Activated naive CD4-positive, alpha-beta T cell treated with anti-CD3 and anti-CD28 coated beads, Interleukin-2, amount 50 U/mL, for 24 hours (primary cell): ENCODE results near the gene ZMYM4.
A peak's percentile ranks its signal among the peaks of the same experiment; 100 is the strongest.

Experiments used
- H3K27ac Mint-ChIP-seq: one replicate; pipeline ENCODE4 v1.8.0; 2021; ENCODE audit warnings: mild to moderate bottlenecking, mixed read lengths
- H3K27me3 Mint-ChIP-seq: one replicate; pipeline ENCODE4 v1.8.0; 2021; ENCODE audit warnings: mixed read lengths
- H3K36me3 Mint-ChIP-seq: one replicate; pipeline ENCODE4 v1.8.0; 2021; ENCODE audit warnings: mixed read lengths
- H3K4me1 Mint-ChIP-seq: one replicate; pipeline ENCODE4 v1.8.0; 2021; ENCODE audit warnings: mixed read lengths
- H3K4me3 Mint-ChIP-seq: one replicate; pipeline ENCODE4 v1.8.0; 2021; ENCODE audit warnings: mild to moderate bottlenecking, mixed read lengths
- H3K9me3 Mint-ChIP-seq: one replicate; pipeline ENCODE4 v1.8.0; 2021; ENCODE audit warnings: mixed read lengths

Gene ZMYM4

GRCh38 chr1:35394386-35394785, 125.9 kb downstream of the ZMYM4 start:
- Mint-ChIP-seq H3K4me3 (no peak overlapping the region), H3K4me1 (peaks cover 5% of the 10 kb centered on the region), H3K9me3 (no peaks in the 10 kb centered on the region), H3K27me3 (no peaks in the 10 kb centered on the region), H3K27ac (no peak overlapping the region), H3K36me3 (peaks cover 19% of the 10 kb centered on the region)

- Mint-ChIP-seq H3K36me3 (peaks cover 31% of the 10 kb centered on the region), H3K4me3 (no peak overlapping the region), H3K9me3 (no peaks in the 10 kb centered on the region), H3K27ac (no peak overlapping the region), H3K27me3 (no peaks in the 10 kb centered on the region), H3K4me1 (peaks cover 5% of the 10 kb centered on the region)
Observed at GRCh38 chr1:35398739-35399138, 130.2 kb downstream of the ZMYM4 start.

GRCh38 chr1:35401049-35401448, 132.5 kb downstream of the ZMYM4 start:
- Mint-ChIP-seq H3K27me3 (no peaks in the 10 kb centered on the region), H3K36me3 (peaks cover 28% of the 10 kb centered on the region), H3K27ac (no peak overlapping the region)

GRCh38 chr1:35406103-35406502, 137.6 kb downstream of the ZMYM4 start:
- Mint-ChIP-seq H3K4me3 (no peak overlapping the region), H3K27ac (no peak overlapping the region), H3K36me3 (peaks cover 31% of the 10 kb centered on the region), H3K4me1 (no peaks in the 10 kb centered on the region), H3K9me3 (no peaks in the 10 kb centered on the region), H3K27me3 (no peaks in the 10 kb centered on the region)

More at GRCh38 chr1:35401049-35401448, 132.5 kb downstream of the ZMYM4 start:
- Mint-ChIP-seq H3K9me3 (no peaks in the 10 kb centered on the region), H3K4me1 (peaks cover 5% of the 10 kb centered on the region), H3K4me3 (no peak overlapping the region)

GRCh38 chr1:35407743-35408142, 139.2 kb downstream of the ZMYM4 start:
- Mint-ChIP-seq H3K27ac (no peak overlapping the region), H3K9me3 (no peaks in the 10 kb centered on the region), H3K36me3 (peaks cover 25% of the 10 kb centered on the region), H3K4me3 (no peak overlapping the region), H3K4me1 (no peaks in the 10 kb centered on the region), H3K27me3 (no peaks in the 10 kb centered on the region)

- no peaks in the 10 kb centered on the region for H3K4me1 Mint-ChIP-seq
- H3K27ac Mint-ChIP-seq: no peak overlapping the region
- H3K9me3 Mint-ChIP-seq: no peaks in the 10 kb centered on the region
- H3K4me3 Mint-ChIP-seq: no peak overlapping the region
- peaks cover 26% of the 10 kb centered on the region for H3K36me3 Mint-ChIP-seq
- H3K27me3 Mint-ChIP-seq: no peaks in the 10 kb centered on the region
Observed at GRCh38 chr1:35408925-35409324, 140.4 kb downstream of the ZMYM4 start.

DNA sequence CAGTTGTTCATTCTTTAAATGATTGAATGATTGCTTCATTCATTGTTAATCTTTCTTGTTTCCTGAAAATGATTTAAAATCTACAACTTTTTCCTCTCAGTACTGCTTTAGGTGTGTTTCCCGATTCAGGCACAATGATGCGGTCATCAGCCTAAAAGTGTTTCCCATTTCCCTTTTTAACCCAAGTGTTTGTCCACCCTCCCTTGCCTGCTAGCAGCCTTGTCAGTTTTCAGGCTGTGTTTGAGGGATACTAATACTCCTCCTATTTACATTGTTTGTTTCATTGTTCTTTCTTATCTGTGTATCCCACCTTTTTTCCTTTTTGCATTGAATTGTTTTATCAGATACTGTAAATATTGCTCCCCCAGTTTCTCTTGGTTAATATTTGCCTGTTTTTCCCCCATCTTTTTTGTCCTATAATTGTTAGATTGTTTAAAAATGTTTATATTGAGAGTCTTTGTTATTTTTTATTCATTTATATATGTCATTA, 157.6 kb downstream of the ZMYM4 start:
- H3K4me1 Mint-ChIP-seq: peaks cover 3% of the 10 kb centered on the region
- H3K36me3 Mint-ChIP-seq: peaks cover 11% of the 10 kb centered on the region
- H3K27ac Mint-ChIP-seq: no peak overlapping the region
- H3K27me3 Mint-ChIP-seq: no peaks in the 10 kb centered on the region
- no peak overlapping the region for H3K4me3 Mint-ChIP-seq
- H3K9me3 Mint-ChIP-seq: no peaks in the 10 kb centered on the region

DNA sequence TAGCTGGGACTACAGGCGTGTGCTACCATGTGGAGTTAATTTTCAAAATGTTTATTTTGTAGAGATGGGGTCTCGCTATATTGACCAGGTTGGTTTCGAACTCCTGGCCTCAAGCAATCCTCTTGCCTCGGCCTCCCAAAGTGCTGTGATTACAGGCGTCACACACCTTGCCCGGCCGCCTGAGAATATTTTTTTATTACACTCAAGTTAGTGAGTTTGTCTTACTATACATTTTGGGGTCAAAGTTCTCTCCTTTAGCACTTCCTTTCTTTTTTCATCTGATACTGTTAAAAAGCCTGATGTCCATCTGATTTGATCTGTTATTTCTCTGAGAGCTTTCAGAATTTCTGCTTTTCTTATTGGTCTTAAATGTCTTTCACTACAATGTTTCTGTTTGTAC, 159.9 kb downstream of the ZMYM4 start:
- Mint-ChIP-seq H3K4me1 (peaks cover 6% of the 10 kb centered on the region), H3K9me3 (no peaks in the 10 kb centered on the region), H3K27me3 (no peaks in the 10 kb centered on the region), H3K36me3 (peaks cover 11% of the 10 kb centered on the region), H3K4me3 (no peak overlapping the region), H3K27ac (peak overlapping the region; percentile 48)

- Mint-ChIP-seq H3K4me3 (no peak overlapping the region), H3K27ac (no peak overlapping the region), H3K27me3 (no peaks in the 10 kb centered on the region), H3K36me3 (peaks cover 12% of the 10 kb centered on the region), H3K9me3 (no peaks in the 10 kb centered on the region), H3K4me1 (peaks cover 6% of the 10 kb centered on the region)
Observed at GRCh38 chr1:35430762-35431161, 162.3 kb downstream of the ZMYM4 start.

DNA sequence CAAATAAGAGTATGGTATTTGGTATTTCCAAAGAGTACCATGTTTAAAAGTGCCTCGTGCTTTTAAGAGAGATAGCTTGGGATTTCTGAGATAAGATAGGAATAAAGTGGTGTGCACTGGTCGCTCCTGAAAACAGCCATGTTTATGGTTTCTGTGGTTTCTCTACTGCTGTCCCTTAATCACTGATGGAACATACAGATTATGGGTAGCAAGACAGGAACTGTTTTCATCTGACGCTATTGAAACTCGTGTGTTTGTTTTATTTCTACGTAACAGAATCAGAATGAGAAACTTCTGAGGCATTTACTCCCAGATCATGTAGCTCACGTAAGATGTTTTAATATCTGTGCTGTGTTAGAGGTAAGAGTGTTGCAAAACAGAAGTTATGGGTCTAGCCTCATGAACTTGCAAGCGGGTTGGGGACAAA, 162.7 kb downstream of the ZMYM4 start:
- no peak overlapping the region for H3K27ac Mint-ChIP-seq
- no peak overlapping the region for H3K4me3 Mint-ChIP-seq
- peaks cover 6% of the 10 kb centered on the region for H3K4me1 Mint-ChIP-seq

DNA sequence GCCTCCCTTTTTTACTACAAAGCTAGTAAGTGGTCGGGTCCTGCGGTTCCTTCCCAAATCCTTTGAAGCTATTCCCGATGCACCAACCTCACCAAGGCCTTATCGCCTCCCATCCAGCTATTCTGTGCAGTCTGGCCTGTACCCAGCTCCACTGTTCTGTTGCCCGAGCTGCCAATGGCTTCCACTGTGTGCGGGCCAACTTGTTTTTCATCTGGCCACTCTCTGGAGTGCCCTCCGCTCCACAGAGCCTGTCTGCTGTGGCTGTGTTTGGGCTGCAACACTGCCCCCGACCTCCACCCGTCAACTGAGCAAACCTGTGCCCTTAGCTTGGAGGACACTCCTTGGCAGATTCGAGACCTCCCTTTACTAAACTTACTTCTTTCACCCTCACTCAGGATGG, 163.7 kb downstream of the ZMYM4 start:
- Mint-ChIP-seq H3K27me3 (no peaks in the 10 kb centered on the region), H3K4me1 (peaks cover 6% of the 10 kb centered on the region), H3K27ac (no peak overlapping the region), H3K9me3 (no peaks in the 10 kb centered on the region), H3K36me3 (peaks cover 10% of the 10 kb centered on the region), H3K4me3 (no peak overlapping the region)

More for the DNA sequence above, 162.7 kb downstream of the ZMYM4 start:
- Mint-ChIP-seq H3K27me3 (no peaks in the 10 kb centered on the region), H3K36me3 (peaks cover 10% of the 10 kb centered on the region), H3K9me3 (no peaks in the 10 kb centered on the region)

- Mint-ChIP-seq H3K36me3 (peaks cover 11% of the 10 kb centered on the region), H3K9me3 (no peaks in the 10 kb centered on the region)
Observed at GRCh38 chr1:35433714-35434113, 165.2 kb downstream of the ZMYM4 start.

DNA sequence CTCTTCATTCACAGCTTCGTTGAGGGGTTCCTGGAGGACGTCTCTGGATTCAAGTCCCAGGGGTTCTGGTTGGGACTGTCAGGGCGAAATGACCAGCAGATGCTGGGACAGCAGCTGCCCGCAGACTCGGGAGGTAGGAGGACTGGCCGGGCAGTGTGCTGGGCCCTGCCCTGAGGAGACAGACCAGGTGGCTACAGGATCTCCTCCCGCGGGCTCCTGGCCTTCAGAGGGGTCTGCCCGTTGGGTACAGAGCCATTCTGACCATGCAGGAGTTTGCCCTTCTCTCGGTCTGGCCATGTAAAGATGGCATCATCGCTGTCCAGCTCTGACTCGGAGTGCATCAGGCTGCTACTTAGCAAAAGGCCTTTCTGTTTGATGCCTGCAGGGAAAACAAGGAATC, 166.2 kb downstream of the ZMYM4 start:
- Mint-ChIP-seq H3K4me1 (peaks cover 4% of the 10 kb centered on the region), H3K9me3 (no peaks in the 10 kb centered on the region), H3K4me3 (no peak overlapping the region), H3K36me3 (peaks cover 13% of the 10 kb centered on the region), H3K27me3 (no peaks in the 10 kb centered on the region), H3K27ac (no peak overlapping the region)

More at GRCh38 chr1:35433714-35434113, 165.2 kb downstream of the ZMYM4 start:
- H3K27ac Mint-ChIP-seq: no peak overlapping the region
- H3K4me3 Mint-ChIP-seq: no peak overlapping the region
- no peaks in the 10 kb centered on the region for H3K27me3 Mint-ChIP-seq
- H3K4me1 Mint-ChIP-seq: peaks cover 6% of the 10 kb centered on the region

DNA sequence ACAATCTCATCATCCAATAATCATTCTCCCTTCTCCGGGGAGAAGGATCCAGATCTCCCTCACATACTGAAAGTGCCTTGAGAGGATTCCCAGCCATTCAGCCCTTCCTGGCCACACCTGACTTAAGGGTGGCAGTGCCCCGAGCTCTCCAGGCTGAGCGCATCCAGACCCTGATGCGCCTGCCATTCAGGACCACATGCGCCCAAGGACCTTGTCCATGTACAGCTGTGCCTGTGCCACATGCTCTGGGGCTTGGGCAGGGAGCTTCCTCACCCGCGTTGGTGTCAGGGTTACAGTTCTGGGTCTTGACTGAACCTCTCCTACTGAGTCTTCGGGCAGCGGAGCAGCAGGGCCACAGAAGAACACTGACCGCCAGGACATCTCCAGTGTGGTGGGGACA, 167.6 kb downstream of the ZMYM4 start:
- Mint-ChIP-seq H3K4me1 (peaks cover 4% of the 10 kb centered on the region), H3K4me3 (no peak overlapping the region), H3K27ac (no peak overlapping the region), H3K36me3 (peaks cover 10% of the 10 kb centered on the region), H3K9me3 (no peaks in the 10 kb centered on the region), H3K27me3 (no peaks in the 10 kb centered on the region)

GRCh38 chr1:35437200-35437599, 168.7 kb downstream of the ZMYM4 start:
- Mint-ChIP-seq H3K27ac (peak overlapping the region; percentile 25), H3K27me3 (no peaks in the 10 kb centered on the region), H3K4me3 (no peak overlapping the region), H3K4me1 (peaks cover 9% of the 10 kb centered on the region), H3K36me3 (peaks cover 10% of the 10 kb centered on the region), H3K9me3 (no peaks in the 10 kb centered on the region)

DNA sequence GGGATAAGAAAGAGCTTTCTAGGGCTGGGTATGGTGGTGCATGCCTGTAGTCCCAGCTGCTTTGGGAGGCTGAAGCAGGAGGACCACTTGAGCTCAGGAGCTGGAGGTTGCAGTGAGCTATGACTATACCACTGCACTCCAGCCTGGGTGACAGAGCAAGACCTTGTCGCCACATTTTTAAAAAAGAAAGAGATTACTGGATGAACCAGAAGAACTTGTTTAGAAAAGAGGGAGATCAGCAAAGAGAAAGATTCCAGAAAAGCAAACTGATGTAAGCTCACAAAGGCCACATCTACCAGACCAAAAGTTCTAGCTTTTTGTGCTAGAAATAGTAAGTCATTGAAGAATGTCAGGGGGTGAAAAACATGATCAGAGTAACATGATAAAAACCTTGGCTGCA, 171.1 kb downstream of the ZMYM4 start:
- Mint-ChIP-seq H3K4me3 (no peak overlapping the region), H3K27ac (no peak overlapping the region), H3K27me3 (no peaks in the 10 kb centered on the region), H3K36me3 (peaks cover 5% of the 10 kb centered on the region), H3K4me1 (peaks cover 24% of the 10 kb centered on the region), H3K9me3 (no peaks in the 10 kb centered on the region)

- Mint-ChIP-seq H3K27me3 (no peaks in the 10 kb centered on the region), H3K9me3 (no peaks in the 10 kb centered on the region), H3K27ac (no peak overlapping the region), H3K4me1 (peaks cover 24% of the 10 kb centered on the region), H3K4me3 (no peak overlapping the region), H3K36me3 (peaks cover 5% of the 10 kb centered on the region)
Observed at GRCh38 chr1:35441926-35442579, 173.5 kb downstream of the ZMYM4 start.
